ENCODE results near the gene WBP2NL. TPM values are rescaled to one million over a fixed set of nuclear protein-coding genes. Genes with fewer than 3 reads are reported as not detected.
A peak's percentile ranks its signal among the peaks of the same experiment; 100 is the strongest.

Gene WBP2NL
- total RNA-seq, 4 donors from 2014 or later = 0.33 to 1.0 (median 0.45) TPM; not detected in 1

GRCh38 chr22:41952713-41953112, 45.9 kb upstream of the WBP2NL start:
- intact Hi-C loops (cut with DNase I) = no loop called here
- H3K4me3 ChIP-seq = no peak overlapping the region
- peaks cover 0 to 39% (median 0%) of the 10 kb centered on the region in 4 donors for H3K27me3 ChIP-seq
- no peaks in the 10 kb centered on the region for H3K36me3 ChIP-seq
- DNase-seq (ENCODE audit: extremely low spot score) = no peak
- TF ChIP-seq EP300 (IDR thresholded peaks at IDR 0.05) = no peak
- no peak for TF ChIP-seq CTCF (IDR thresholded peaks at IDR 0.05)
- TF ChIP-seq POLR2A (IDR thresholded peaks at IDR 0.05; ENCODE audit: low read depth) = no peak
- no peak for TF ChIP-seq POLR2AphosphoS5 (IDR thresholded peaks at IDR 0.05)
- no peaks in the 10 kb centered on the region for H3K9me3 ChIP-seq
- peaks cover 4 to 6% (median 5%) of the 10 kb centered on the region in 4 donors for H3K4me1 ChIP-seq
- 86% methylated on average over 1 of the region's 2 CpGs for WGBS
- H3K27ac ChIP-seq (replicated peaks in 1 of 4) = no peak overlapping the region

- TF ChIP-seq CTCF (IDR thresholded peaks at IDR 0.05) (peak in 1 of 3 experiments; percentile 1), POLR2AphosphoS5 (IDR thresholded peaks at IDR 0.05) (no peak), EP300 (IDR thresholded peaks at IDR 0.05) (no peak)
These were observed 40.5 kb upstream of the WBP2NL start for GRCh38 chr22:41957941-41958556.

GRCh38 chr22:41963453-41964111, 35.0 kb upstream of the WBP2NL start:
- intact Hi-C loops (cut with DNase I) = loop anchor here (10.0 kb wide), 1 partner anchor 151 kb away; no protein-coding TSS in a partner anchor
- DNase-seq (ENCODE audit: extremely low spot score) = no peak
- Histone ChIP-seq H3K9me3 (no peaks in the 10 kb centered on the region), H3K4me3 (no peak overlapping the region), H3K36me3 (no peaks in the 10 kb centered on the region), H3K27ac (replicated peaks in 1 of 4) (no peak overlapping the region), H3K4me1 (peaks cover 0 to 10% (median 8%) of the 10 kb centered on the region in 4 donors), H3K27me3 (no peaks in the 10 kb centered on the region)
- 71% methylated on average over 9 of the region's 9 CpGs for WGBS
- TF ChIP-seq CTCF (IDR thresholded peaks at IDR 0.05) (no peak), POLR2AphosphoS5 (IDR thresholded peaks at IDR 0.05) (no peak), POLR2A (IDR thresholded peaks at IDR 0.05; ENCODE audit: low read depth) (no peak), EP300 (IDR thresholded peaks at IDR 0.05) (no peak)

More at GRCh38 chr22:41957941-41958556, 40.5 kb upstream of the WBP2NL start:
- DNase-seq (ENCODE audit: extremely low spot score) = no peak
- intact Hi-C loops (cut with DNase I) = no loop called here
- no peak overlapping the region for H3K27ac ChIP-seq (replicated peaks in 1 of 4)
- H3K4me3 ChIP-seq = peak overlapping the region; percentile 24 to 45 (median 31)
- WGBS = 71% methylated on average over 8 of the region's 23 CpGs
- peaks cover 5 to 19% (median 14%) of the 10 kb centered on the region in 4 donors for H3K4me1 ChIP-seq
- H3K36me3 ChIP-seq = no peaks in the 10 kb centered on the region
- H3K9me3 ChIP-seq = no peaks in the 10 kb centered on the region
- H3K27me3 ChIP-seq = peaks cover 0 to 24% (median 0%) of the 10 kb centered on the region in 4 donors

GRCh38 chr22:41964112-41964491, 34.5 kb upstream of the WBP2NL start:
- 41% methylated on average over 3 of the region's 5 CpGs for WGBS
- intact Hi-C loops (cut with DNase I) = loop anchor here (10.0 kb wide), 1 partner anchor 151 kb away; no protein-coding TSS in a partner anchor

More at GRCh38 chr22:41964112-41964491, 34.5 kb upstream of the WBP2NL start:
- Histone ChIP-seq H3K4me3 (no peak overlapping the region), H3K36me3 (no peaks in the 10 kb centered on the region), H3K27ac (replicated peaks in 1 of 4) (no peak overlapping the region), H3K4me1 (peaks cover 0 to 10% (median 8%) of the 10 kb centered on the region in 4 donors), H3K9me3 (no peaks in the 10 kb centered on the region), H3K27me3 (peaks cover 0 to 1% (median 0%) of the 10 kb centered on the region in 4 donors)
- no peak for DNase-seq (ENCODE audit: extremely low spot score)
- TF ChIP-seq POLR2A (IDR thresholded peaks at IDR 0.05; ENCODE audit: low read depth) (no peak), POLR2AphosphoS5 (IDR thresholded peaks at IDR 0.05) (no peak), EP300 (IDR thresholded peaks at IDR 0.05) (no peak), CTCF (IDR thresholded peaks at IDR 0.05) (no peak)
